MM.1S (cell line): ENCODE measurements around the gene PAQR5.

Experiments
- EZH2 ChIP-seq: fragments of 300-600 bp; sonication (generic); optimal IDR thresholded peaks from 2 replicates; pipeline ENCODE3; 2017; ENCODE audit warnings: low read depth, mild to moderate bottlenecking, antibody characterized with exemption, low read length, mixed read lengths
- EZH2phosphoT487 ChIP-seq: fragments of 300-600 bp; sonication (generic); IDR thresholded peaks from 2 replicates; pipeline ENCODE4 v1.6.1; 2018; ENCODE audit warnings: antibody characterized with exemption, low read length
- TF ChIP-seq, protein P1 (sequence below): fragments of 300-600 bp; sonication (generic); IDR thresholded peaks from 2 replicates; pipeline ENCODE4 v1.5.1; 2016; ENCODE audit warnings: antibody characterized with exemption, low read length, mixed read lengths

DNA sequence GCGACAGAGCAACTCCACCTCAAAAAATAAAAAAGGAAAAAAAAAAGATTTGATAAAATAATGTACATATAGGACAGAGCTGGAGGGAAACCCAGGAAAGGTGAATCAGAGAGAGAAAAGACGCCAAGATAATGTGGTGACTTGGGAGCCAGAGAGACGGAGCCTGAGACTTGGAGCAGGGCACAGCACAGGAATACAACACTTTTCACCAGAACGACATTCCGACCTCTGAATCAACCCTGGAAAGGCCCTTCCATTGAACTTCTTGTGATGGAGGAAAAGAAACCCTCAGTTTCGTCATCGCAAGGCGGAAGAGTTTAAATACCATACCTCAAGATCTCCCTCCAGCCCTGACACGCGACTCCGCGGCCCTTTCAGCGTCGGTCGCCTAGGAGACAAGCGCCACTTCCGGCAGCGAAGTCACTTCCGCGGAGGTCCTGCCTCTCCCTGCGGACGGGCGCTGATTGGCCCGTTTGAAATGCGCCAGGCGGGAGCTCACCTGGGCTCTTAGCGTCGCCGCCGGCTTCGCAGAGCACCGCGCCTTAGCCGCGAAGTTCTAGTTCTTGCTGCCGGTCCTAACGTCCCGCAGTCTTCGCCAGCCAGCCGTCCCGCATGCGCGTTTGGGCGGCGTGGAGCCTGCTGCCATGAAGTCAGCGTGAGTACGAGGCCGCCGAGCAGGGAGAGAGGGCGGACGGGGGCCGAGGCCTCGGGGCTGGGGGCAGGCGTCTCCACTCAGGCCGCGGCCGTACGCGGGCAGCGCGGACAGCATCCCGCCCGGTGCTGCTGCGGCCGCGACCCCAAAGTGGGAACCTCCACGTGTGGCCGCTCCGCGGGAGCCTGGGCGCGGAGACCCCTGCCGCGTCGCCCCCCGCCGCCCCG, 115.3 kb downstream of the PAQR5 start, which contains the start of gene KIF23:
- no peak for TF ChIP-seq EZH2
- TF ChIP-seq, protein P1, sequence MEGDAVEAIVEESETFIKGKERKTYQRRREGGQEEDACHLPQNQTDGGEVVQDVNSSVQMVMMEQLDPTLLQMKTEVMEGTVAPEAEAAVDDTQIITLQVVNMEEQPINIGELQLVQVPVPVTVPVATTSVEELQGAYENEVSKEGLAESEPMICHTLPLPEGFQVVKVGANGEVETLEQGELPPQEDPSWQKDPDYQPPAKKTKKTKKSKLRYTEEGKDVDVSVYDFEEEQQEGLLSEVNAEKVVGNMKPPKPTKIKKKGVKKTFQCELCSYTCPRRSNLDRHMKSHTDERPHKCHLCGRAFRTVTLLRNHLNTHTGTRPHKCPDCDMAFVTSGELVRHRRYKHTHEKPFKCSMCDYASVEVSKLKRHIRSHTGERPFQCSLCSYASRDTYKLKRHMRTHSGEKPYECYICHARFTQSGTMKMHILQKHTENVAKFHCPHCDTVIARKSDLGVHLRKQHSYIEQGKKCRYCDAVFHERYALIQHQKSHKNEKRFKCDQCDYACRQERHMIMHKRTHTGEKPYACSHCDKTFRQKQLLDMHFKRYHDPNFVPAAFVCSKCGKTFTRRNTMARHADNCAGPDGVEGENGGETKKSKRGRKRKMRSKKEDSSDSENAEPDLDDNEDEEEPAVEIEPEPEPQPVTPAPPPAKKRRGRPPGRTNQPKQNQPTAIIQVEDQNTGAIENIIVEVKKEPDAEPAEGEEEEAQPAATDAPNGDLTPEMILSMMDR = no peak
- no peak for TF ChIP-seq EZH2phosphoT487
